Measurements from ENCODE around the gene THSD7A. TPM values are rescaled to one million over a fixed set of nuclear protein-coding genes. Genes with fewer than 3 reads are reported as not detected.
A peak's percentile ranks its signal among the peaks of the same experiment; 100 is the strongest.

The THSD7A gene
- 3.4 TPM for total RNA-seq
- long read RNA-seq, partial matches to known transcripts = 0 of 2 reads
- long read RNA-seq, other reads (novel, unspliced or antisense) = 2 of 2 reads

- intact Hi-C loops (cut with DNase I) = loop anchor here (10.0 kb wide), 1 partner anchor 663 kb away; no protein-coding TSS in a partner anchor
- peak; percentile 75 for DNase-seq (ENCODE audit: low spot score)
These were observed at the start of gene THSD7A for GRCh38 chr7:11831736-11832495. Gene THSD7A, minus strand, starts transcription at chr7:11832198. Its CDS starts 252 bp downstream, at chr7:11831946.

GRCh38 chr7:11881680-11882079 lies 49.7 kb upstream of the THSD7A start:
- intact Hi-C loops (cut with DNase I) = no loop called here
- DNase-seq (ENCODE audit: low spot score) = no peak

GRCh38 chr7:11875635-11876034 lies 43.6 kb upstream of the THSD7A start:
- intact Hi-C loops (cut with DNase I) = no loop called here
- DNase-seq (ENCODE audit: low spot score) = no peak

- DNase-seq (ENCODE audit: low spot score) = no peak
- intact Hi-C loops (cut with DNase I) = no loop called here
These were observed 33.7 kb upstream of the THSD7A start for GRCh38 chr7:11865671-11866070.

GRCh38 chr7:11858622-11859302 lies 26.8 kb upstream of the THSD7A start:
- no peak for DNase-seq (ENCODE audit: low spot score)
- intact Hi-C loops (cut with DNase I) = no loop called here

- no peak for DNase-seq (ENCODE audit: low spot score)
- intact Hi-C loops (cut with DNase I) = no loop called here
These were observed 26.0 kb upstream of the THSD7A start for GRCh38 chr7:11858026-11858425.

GRCh38 chr7:11848251-11848650 lies 16.3 kb upstream of the THSD7A start:
- intact Hi-C loops (cut with DNase I) = no loop called here
- no peak for DNase-seq (ENCODE audit: low spot score)

GRCh38 chr7:11847336-11847735 lies 15.3 kb upstream of the THSD7A start:
- intact Hi-C loops (cut with DNase I) = no loop called here
- no peak for DNase-seq (ENCODE audit: low spot score)

GRCh38 chr7:11846361-11846955 lies 14.5 kb upstream of the THSD7A start:
- no peak for DNase-seq (ENCODE audit: low spot score)

GRCh38 chr7:11843113-11843765 lies 11.2 kb upstream of the THSD7A start:
- no peak for DNase-seq (ENCODE audit: low spot score)
- intact Hi-C loops (cut with DNase I) = no loop called here

More at GRCh38 chr7:11846361-11846955, 14.5 kb upstream of the THSD7A start:
- intact Hi-C loops (cut with DNase I) = no loop called here

GRCh38 chr7:11841657-11842056 lies 9.7 kb upstream of the THSD7A start:
- intact Hi-C loops (cut with DNase I) = no loop called here
- DNase-seq (ENCODE audit: low spot score) = no peak

GRCh38 chr7:11835260-11835659 lies 3.3 kb upstream of the THSD7A start:
- intact Hi-C loops (cut with DNase I) = loop anchor here (10.0 kb wide), 1 partner anchor 660 kb away; no protein-coding TSS in a partner anchor
- DNase-seq (ENCODE audit: low spot score) = no peak

GRCh38 chr7:11833431-11833830 lies 1.4 kb upstream of the THSD7A start:
- no peak for DNase-seq (ENCODE audit: low spot score)
- intact Hi-C loops (cut with DNase I) = loop anchor here (10.0 kb wide), 1 partner anchor 661 kb away; no protein-coding TSS in a partner anchor

- intact Hi-C loops (cut with DNase I) = loop anchor here (10.0 kb wide), 1 partner anchor 664 kb away; no protein-coding TSS in a partner anchor
- DNase-seq (ENCODE audit: low spot score) = no peak
These were observed 752 bp downstream of the THSD7A start for GRCh38 chr7:11831156-11831735.

GRCh38 chr7:11830582-11831155 lies 1.3 kb downstream of the THSD7A start:
- intact Hi-C loops (cut with DNase I) = loop anchor here (10.0 kb wide), 1 partner anchor 664 kb away; no protein-coding TSS in a partner anchor
- no peak for DNase-seq (ENCODE audit: low spot score)

- intact Hi-C loops (cut with DNase I) = loop anchor here (10.0 kb wide), 1 partner anchor 665 kb away; no protein-coding TSS in a partner anchor
- DNase-seq (ENCODE audit: low spot score) = no peak
These were observed 2.0 kb downstream of the THSD7A start for GRCh38 chr7:11829954-11830353.

GRCh38 chr7:11819947-11820346 lies 12.1 kb downstream of the THSD7A start:
- intact Hi-C loops (cut with DNase I) = no loop called here
- no peak for DNase-seq (ENCODE audit: low spot score)

GRCh38 chr7:11819271-11819670 lies 12.7 kb downstream of the THSD7A start:
- intact Hi-C loops (cut with DNase I) = no loop called here

GRCh38 chr7:11818281-11818680 lies 13.7 kb downstream of the THSD7A start:
- intact Hi-C loops (cut with DNase I) = no loop called here
- DNase-seq (ENCODE audit: low spot score) = no peak

More at GRCh38 chr7:11819271-11819670, 12.7 kb downstream of the THSD7A start:
- no peak for DNase-seq (ENCODE audit: low spot score)

All from cardiac septum (tissue), 1 donor.